GM18873 (cell line): ENCODE data around the gene ZNF480.
A peak's percentile ranks its signal among the peaks of the same experiment; 100 is the strongest.
"Not testable (repeated sequence)": the region's sequence is repeated elsewhere in the genome, so short reads cannot be mapped to it uniquely, and the experiment has no call there.

ENCODE experiments used
- ATAC-seq: cut with Tn5 transposase; IDR thresholded peaks from one replicate; pipeline ENCODE4 v1.9.1; 2021; ENCODE audit warnings: mild to moderate bottlenecking, moderate library complexity, moderate number of reproducible peaks; ENCODE audit not compliant: unreplicated experiment, low FRiP score

The ZNF480 gene

DNA sequence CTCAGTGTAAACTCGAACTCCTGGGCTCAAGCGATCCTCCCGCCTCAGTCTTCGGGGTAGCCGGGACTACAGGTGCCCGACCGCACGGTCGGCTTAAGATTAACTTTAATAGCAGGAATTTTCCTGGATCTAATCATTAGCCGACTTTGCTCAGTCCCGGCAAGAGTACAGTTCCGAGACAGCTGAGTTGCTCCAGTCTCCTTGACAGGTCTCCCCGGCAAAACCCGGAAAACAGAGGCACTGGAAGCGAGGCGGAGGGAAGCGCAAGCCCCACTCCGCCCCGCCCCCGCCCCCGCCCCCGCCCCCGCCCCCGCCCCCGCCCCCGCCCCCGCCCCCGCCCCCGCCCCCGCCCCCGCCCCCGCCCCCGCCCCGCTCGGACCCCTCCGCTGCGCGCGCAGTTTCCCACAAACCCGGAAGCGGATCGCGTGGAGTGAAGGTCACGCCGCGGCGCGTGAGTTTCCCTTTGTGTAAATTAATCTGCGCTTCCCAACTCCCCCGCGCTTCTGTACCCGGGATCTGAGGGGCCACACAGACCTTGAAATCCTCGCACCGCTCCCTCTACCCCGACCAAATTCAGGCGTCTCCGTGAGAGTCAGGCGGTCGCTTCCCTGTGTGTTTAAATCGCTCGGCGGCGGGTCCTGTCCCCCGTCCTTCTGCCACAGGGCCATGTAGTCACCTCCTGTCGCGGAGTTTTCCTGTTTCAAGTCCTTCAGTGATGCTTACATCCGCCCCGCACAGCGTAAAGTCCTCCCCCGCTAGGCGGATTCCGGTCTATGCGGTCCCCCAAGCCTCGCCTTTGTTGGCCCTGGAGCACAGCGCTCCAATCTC, at the start of gene ZNF480:
ZNF480 (plus strand) TSS at position 397 of the 828 bp plus-strand sequence. CDS start 3,244 bp downstream, outside the sequence.
- ATAC-seq: no peak

DNA sequence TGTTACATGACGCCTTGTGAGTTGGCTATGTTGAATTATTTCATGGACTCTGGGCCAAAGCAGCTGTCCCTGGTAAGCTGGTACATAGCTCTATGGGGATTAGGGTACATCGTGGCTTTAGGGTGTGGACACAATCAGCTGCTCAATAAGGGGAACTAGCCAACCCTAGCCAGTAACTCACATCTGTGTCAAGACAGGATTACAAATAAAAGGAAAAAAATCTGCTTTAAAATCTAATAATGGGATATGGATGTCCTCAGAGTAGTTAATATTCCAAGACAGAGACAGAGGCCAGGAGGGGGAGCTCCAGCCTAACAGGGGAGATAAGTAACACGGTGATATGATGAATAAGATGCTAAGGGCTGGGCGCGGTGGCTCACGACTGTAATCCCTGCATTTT, 48.7 kb upstream of the ZNF480 start:
- no peak for ATAC-seq

DNA sequence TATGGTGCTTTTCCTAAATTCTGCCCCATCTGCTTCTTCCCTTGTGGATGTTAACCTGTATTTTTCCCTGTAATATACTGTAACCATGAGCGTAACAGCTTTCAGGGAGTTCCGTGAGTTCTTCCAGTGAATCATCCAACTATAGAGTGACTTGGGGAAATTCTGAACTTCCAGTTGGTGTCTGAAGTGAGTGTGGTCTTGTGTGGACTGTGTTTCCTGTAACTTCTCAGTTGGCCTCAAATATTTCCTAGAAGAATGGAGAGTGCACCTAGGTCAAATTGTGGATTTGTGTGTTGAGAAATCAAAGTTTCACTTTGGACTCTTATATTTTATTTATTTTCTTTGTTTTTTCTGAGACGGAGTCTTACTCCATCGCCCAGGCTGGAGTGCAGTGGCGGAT, 38.5 kb upstream of the ZNF480 start:
- ATAC-seq: no peak

DNA sequence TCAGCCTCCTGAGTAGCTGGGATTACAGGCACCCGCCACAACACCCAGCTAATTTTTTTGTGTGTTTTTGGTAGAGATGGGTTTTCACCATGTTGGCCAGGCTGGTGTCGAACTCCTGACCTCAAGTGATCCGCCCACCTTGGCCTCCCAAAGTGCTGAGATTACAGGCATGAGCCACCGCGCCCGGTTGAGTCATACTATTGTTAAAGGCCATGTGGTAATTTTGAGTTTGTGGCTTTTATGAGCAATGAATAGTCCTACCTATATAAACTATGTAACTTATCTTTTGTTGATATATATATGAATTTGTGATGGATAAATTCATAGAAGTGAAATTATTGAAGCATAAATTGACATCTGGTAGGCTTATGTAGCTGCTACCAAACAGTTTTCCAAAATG, 31.4 kb upstream of the ZNF480 start:
- ATAC-seq: not testable (repeated sequence)

DNA sequence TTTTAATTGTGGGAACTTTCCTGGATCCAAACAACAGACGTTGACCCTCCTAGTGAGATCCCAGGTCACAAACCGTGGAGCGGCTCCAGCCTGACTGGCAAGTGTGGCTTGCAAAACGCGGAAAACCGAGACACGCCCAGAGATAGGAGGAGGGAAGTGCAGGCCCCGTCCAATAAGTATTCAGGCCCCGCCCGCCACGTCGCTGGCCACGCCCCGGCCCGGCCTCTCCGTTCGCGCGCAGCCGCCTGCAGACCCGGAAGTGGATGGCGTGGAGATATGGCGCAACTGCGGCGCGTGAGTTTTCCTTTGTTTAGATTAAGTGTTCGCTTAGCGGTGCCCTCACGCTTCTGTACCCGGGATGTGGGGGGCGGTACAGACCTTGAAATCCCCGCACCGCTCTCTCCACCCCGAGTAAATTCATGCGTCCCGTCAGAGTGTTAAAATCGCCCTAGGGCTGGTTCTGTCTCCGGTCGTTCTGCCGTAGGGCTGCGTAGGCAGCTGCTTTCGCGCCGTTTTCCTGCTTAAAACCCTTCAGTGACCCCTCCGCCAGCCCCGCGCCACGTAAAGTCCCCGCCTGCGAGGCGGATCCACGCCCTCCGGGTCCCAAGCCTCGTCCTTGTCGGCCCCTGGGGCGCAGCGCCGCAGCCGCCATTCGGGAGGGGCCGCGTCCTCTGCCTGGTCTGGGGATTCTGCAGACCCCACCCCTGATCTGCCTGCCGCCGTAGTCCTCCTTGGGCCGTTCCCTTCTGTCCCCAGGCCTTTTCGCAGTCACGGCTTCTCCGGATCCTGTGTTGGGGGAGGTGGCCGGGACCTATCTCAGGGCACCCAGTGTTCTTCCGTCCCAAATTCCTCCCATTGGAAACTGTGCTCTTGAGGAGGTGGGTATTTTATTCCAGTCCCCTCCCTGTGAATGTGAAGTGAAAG, 27.4 kb upstream of the ZNF480 start, which contains the start of gene ZNF766:
ZNF766 (plus strand) TSS at position 250 of the 924 bp plus-strand sequence; CDS start at position 277, 27 bp downstream.
- ATAC-seq: peak; percentile 92

DNA sequence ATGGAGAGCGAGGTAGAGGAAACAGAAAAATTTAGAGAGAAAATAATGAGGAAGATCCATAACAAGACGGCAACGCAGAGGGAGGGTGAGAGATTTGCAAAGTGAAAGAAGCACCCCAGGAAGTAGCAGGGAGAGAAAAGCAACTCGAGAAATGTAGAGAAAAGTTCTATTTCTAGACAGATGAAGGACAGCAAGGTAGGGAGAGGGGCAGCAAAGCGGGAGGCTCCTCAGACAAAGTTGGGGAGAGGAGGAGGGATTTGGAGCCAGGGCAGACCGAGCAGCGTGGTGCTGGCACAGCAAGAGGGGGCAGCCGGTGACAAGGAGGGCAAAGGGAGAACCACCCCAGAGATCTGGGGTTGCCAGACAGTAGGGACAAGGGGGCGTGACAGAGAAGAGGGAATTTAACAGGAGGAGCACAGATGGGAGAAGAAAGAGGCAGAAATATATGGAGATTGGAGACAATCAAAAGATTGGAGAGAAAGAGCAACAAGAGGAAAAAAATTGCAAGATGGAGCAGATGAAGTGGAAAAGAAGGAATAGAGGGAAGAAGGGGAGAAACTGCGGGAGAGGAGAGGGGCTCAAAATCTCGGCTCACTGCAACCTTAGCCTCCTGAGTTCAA, 26.6 kb upstream of the ZNF480 start:
- no peak for ATAC-seq

DNA sequence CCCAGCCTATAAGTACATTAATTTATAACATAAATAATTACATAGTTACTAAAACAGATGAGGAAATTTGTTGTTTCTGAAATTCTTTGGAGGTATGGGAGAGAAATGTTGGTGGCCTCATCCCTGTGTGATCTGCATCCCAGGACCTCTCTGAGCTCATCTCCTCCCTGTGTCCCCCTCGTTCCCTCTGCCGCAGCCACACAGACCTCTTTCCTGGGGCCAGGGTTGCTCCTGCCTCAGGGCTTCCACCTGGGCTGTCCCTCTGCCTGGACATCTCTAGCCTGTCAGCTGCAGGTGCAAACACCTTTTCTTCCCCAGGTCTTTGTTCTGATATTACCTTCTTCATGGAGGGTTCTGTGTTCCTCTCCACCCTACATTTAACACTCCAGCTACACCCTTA, 23.7 kb upstream of the ZNF480 start:
- no peak for ATAC-seq

DNA sequence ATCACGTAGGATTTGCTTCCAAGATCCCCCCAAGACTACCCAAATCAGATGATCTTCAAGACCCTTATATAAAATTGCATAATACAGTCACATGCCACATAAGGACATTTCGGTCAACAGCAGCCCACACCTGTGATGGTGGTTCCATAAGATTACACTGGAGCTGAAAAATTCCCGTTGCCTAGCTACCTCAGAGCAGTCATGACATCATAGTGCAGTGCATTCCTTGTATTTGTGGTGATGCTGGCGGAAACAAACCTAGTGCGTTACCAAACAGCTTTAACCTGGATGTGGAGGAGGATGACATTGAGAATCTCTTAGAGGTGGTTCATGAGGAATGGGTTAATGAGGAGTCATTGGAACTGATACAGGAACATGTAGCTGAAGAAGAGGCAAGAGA, 22.8 kb upstream of the ZNF480 start:
- ATAC-seq: no peak

DNA sequence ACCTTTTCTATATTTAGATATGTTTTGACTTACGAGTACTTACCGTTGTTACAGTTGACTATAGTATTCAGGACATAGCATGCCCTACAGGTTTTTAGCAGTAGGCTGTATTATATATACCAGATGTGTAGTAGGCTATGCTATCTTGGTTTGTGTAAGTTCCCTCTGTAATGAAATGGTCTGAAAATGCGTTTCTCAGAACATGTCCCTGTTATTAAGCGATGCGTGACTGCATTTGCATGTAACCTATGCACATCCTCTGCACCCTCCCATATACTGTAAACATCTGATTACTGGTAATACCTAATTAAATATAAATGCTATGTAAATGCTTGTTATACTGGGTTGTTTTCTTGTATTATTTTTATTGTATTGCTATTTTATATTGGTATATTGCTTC, 21.0 kb upstream of the ZNF480 start:
- no peak for ATAC-seq

DNA sequence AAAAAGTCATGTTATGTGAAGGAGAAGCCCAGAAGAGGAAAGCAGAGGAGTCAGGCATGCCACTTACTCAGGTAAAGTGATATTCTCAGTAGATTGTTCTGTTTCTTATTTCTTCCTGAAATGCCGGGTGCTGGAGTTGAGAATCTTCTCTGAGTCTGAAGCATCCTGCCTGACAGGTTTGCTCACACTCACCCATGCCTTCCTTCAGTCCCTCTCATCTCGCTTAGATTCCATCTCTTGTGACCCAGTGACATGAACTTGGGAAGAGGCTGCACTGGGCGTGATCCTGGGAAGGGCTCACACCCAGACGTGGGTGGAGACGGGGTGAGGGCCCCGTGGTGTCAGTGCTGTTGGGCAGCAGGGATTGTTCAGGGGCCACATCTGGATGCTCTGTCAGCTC, 19.5 kb upstream of the ZNF480 start:
- ATAC-seq: no peak

DNA sequence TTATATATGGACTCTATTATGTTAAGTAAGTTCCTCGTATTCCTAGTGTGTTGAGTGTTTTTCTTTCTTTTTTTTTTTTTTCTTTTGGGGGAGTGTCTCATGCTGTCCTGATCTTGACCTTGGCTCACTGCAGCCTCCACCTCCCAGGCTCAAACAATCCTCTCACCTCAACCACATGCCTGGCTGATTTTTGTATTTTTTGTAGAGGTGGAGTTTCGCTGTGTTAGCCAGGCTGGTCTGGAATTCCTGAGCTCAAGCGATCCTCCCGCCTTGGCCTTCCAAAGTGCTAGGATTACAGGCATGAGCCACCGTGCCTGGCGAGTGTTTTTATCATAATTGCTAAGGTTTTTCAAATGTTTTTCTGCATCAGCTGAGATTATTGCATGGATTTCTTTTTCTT, 10.7 kb upstream of the ZNF480 start:
- no peak for ATAC-seq

DNA sequence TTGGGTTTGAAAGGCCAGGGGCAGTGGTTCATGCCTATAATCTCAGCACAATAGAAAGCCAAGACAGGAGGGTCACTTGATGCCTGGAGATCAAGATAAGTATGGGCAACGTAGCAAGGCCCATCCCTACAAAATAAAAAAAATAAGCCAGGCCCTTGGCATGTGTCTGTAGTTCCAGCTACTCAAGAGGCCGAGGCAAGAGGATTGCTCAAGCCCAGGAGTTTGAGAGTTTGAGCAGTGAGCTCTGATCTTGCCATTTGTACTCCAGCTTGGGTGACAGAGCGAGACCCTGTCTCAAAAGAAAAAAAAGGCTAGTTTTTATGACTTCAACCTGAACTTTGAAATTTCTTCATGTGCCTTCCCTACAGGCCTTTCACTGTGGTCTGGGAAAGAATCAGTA, 5.2 kb upstream of the ZNF480 start:
- ATAC-seq: no peak

DNA sequence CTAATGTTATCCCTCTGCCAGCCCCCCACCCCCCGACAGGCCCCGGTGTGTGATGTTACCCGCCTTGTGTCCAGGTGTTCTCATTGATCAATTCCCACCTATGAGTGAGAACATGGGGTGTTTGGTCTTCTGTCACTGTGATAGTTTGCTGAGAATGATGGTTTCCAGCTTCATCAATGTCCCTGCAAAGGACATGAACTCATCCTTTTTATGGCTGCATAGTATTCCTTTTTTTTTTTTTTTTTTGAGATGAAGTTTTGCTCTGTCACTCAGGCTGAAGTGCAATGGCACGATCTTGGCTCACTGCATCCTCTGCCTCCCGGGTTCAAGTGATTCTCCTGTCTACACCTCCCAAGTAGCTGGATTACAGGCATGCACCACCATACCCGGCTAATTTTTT, 4.0 kb upstream of the ZNF480 start:
- not testable (repeated sequence) for ATAC-seq

DNA sequence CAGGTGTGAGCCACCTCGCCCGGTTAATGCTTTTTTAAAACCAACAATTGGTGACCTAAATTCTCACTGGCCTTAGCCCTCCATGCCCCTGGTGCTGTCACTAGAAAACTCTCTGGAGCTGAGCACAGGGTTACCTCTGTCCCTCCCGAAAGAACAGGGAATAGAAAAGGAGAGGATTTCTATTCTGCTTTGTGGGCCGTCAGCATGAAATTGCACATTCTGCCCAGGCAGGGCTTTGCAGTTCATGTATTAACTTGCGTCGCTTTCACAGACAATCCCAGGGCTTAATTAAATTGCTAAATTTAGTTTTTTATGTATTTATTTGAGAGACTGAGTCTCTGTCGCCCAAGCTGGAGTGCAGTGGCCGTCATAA, 583 bp upstream of the ZNF480 start:
- no peak for ATAC-seq

DNA sequence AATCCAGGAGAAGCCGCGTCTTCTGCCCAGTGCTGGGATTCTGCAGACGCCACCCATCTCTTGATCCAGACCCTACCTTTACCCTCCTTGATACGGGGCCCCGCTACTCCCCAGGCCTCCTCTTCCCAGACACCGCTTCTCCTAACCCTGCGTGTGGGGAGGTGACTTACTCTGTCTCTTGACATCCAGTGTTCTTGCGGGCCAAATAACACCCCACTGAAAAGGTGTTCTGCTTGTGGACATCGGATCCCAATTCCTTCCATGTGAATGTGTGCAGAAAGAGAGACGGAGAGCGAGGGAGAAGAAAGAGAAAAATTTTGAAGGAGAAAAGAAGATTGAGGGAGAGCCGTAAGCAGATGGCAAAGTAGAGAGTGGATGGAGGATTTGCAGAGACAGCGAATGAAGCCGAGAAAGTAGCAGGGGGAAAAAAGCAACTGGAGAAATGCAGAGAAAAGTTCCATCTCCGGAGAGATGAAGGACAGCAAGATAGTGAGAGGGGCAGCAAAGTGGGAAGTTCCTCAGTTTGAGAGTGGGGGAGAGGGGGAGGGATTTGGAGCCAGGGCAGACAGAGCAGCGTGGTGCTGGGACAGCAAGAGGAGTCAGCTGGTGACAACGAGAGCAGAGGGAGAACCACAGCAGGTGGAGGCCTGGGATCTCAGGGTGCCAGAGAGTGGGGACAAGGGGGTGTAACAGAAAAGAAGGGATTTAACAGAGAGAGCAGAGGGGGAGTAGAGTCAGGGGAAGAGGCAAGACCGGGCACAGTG, 814 bp downstream of the ZNF480 start:
- ATAC-seq: no peak

DNA sequence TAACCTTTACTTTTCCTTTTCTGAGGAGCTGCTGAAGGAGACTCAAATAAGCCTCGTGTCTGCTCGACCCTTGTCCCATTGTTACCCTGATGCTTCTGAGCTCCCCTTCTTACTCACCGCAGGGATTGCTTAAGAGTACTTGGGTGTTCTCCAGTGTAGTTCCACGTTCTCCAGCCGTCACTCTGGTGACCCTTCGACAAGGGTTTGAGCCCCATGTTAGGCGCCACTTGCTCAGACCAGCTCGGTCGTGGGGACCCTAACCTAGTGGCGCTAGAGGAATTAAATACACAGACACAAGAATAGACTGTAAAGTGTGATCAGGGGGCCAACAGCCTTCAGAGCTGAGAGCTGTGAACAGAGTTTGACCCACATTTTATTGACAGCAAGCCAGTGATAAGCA, 10.3 kb downstream of the ZNF480 start:
- no peak for ATAC-seq

DNA sequence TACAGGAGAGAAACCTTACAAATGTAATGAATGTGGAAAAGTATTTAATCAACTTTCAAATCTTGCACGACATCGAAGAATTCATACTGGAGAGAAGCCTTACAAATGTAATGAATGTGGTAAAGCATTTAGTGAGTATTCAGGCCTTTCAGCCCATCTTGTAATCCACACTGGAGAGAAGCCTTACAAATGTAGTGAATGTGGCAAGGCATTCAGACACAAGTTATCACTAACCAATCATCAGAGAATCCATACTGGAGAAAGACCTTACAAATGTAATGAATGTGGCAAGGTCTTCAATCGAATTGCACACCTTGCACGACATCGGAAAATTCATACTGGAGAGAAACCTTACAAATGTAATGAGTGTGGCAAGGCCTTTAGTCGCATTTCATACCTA, 25.5 kb downstream of the ZNF480 start:
- ATAC-seq: no peak

DNA sequence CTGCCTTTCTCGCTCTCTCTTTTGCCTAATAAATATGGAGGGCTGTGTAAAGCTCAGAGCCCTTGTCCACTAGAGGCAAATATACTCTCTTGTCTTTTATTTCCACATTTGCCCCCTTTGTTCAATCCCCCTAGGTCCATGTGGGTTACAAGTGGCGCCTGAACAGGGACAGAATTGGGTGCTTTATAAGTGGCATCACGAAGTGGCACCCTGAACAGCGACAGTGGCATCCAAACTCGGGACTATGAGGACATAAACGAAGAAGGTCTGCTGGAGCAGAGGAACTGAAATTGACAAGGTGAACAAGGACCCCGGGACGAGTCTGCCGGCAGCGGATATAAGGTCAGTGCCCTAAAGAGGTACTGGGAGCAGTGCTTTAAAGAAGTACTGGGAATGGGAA, 34.8 kb downstream of the ZNF480 start:
- no peak for ATAC-seq

DNA sequence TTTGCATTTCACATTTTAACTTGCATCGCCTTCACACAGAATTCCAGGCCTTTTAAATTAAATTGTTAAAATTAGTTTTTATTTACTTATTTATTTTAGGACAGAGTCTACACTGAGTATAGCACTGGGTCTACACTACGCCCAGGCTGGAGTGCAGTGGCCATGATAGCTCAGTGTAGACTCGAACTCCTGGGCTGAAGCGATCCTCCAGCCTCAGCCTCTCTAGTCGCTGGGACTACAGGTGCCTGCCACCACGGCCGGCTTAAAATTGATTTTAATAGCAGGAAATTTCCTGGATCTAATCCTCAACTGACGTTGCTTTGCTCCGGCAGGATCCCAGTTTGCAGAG, 38.8 kb downstream of the ZNF480 start:
- no peak for ATAC-seq

DNA sequence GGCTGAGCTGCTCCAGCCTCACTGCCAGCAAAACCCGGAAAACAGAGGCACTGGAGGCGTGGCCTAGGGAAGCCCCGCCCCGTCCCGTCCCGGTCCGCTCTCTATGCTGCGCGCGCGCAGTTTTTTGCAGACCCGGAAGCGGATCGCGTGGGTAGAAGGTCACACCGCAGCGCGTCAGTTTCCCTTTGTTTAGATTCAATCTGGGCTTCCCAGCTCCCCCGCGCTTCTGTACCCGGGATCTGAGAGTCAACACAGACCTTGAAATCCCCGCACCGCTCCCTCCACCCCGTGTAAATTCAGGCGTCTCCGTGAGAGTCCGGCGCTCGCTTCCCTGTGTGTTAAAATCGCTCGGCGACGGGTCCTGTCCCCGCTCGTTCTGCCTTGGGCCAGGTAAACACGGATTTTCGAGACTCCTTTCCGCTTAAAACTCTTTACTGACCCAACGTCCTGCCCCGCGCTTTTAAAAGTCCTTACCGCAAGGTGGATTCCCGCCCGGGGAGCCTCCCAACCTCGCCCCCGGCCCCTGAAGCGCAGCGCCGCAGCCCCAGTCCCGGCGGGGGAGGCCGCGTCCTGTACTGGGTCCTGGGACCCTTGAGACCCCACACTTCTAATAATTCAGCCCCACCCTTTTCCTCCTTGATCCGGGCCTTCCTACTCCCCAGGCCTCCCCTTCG, 39.3 kb downstream of the ZNF480 start, which contains the start of gene ZNF610:
ZNF610 (plus strand) TSS at position 127 of the 674 bp plus-strand sequence. CDS start 12,930 bp downstream, outside the sequence.
- no peak for ATAC-seq
